Uterus (tissue), 4 donors: ENCODE data around the gene FSD2. TPM values are rescaled to one million over a fixed set of nuclear protein-coding genes. Genes with fewer than 3 reads are reported as not detected.

Experiments
- DNase-seq, 2 donors: peaks; one replicate each; pipeline ENCODE4 v3.0.0-alpha.2; 2019 to 2020
- H3K27ac ChIP-seq, 2 donors: fragments of 200-600 bp; sonication (generic); 1 replicate in 1 of 2; 2 replicates in 1 of 2; pipeline ENCODE4 v1.5.1; 2016 to 2018
- H3K27me3 ChIP-seq, 2 donors: fragments of 200-600 bp; sonication (generic); one replicate each; pipeline ENCODE4 v1.5.1; 2018 to 2019; ENCODE audit warnings: control low read depth in 1 of 2
- H3K36me3 ChIP-seq, 2 donors: fragments of 200-600 bp; sonication (generic); one replicate each; pipeline ENCODE4 v1.5.1; 2019; ENCODE audit warnings: control low read depth in 1 of 2
- H3K4me1 ChIP-seq, 2 donors: fragments of 200-600 bp; sonication (generic); one replicate each; pipeline ENCODE4 v1.5.1; 2018 to 2019; ENCODE audit warnings: control low read depth in 1 of 2
- H3K4me3 ChIP-seq, 2 donors: fragments of 200-600 bp; sonication (generic); 1 replicate in 1 of 2; 2 replicates in 1 of 2; pipeline ENCODE4 v1.5.1; 2018 to 2019; ENCODE audit warnings: mild to moderate bottlenecking in 1 of 2
- H3K9me3 ChIP-seq, 2 donors: fragments of 200-600 bp; sonication (generic); one replicate each; pipeline ENCODE4 v1.5.1; 2019; ENCODE audit warnings: control low read depth in 1 of 2
- POLR2A ChIP-seq, 2 donors: fragments of 450-650 bp; IDR thresholded peaks; one replicate each; pipeline ENCODE4 v1.6.1; 2016; ENCODE audit warnings: antibody characterized with exemption in 2 of 2, mild to moderate bottlenecking in 1 of 2, moderate library complexity in 1 of 2
- intact Hi-C: fragments of 100-400 bp; cut with DNase I; formaldehyde crosslinking; loops from one replicate; pipeline ENCODE4 v1.15.1; 2023; ENCODE audit warnings: low total_unique reads
- total RNA-seq, 4 donors: library from RNA; depleted of rRNA in 3 of 4; stranded (reverse); fragments of >200 nt in 3 of 4; gene quantifications; one replicate each; pipeline versions ENCODE4 v1.1.0 to v1.2.4, GENCODE V29; 2014 to 2023
- TF ChIP-seq, protein P1 (sequence below), 4 experiments: fragments of 200-600 bp in 2 of 4; fragments of 450-650 bp in 2 of 4; sonication (generic) in 2 of 4; IDR thresholded peaks; one replicate each; pipeline ENCODE4 v1.5.1; 2016 to 2019; ENCODE audit warnings: antibody characterized with exemption in 4 of 4, mild to moderate bottlenecking in 2 of 4, moderate library complexity in 1 of 4
- donor health status: DM: yes; HTN: yes; CAD: no.

The FSD2 gene, protein sequence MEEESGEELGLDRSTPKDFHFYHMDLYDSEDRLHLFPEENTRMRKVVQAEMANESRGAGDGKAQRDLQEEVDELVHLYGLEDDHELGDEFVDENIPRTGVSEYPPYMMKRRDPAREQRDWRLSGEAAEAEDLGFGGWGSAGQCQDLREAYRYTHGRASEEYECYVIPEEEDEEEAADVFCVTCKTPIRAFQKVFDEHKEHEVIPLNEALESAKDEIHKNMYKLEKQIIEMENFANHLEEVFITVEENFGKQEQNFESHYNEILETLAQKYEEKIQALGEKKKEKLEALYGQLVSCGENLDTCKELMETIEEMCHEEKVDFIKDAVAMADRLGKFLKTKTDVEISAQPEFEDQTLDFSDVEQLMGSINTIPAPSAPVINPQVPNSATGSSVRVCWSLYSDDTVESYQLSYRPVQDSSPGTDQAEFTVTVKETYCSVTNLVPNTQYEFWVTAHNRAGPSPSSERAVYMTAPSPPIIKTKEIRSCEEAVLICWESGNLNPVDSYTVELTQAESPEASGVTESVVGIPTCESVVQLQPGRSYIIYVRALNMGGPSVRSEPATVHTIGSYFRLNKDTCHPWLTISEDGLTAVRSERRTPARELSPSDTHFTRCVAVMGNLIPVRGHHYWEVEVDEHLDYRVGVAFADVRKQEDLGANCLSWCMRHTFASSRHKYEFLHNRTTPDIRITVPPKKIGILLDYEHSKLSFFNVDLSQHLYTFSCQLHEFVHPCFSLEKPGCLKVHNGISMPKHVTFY
- not detected for total RNA-seq

DNA sequence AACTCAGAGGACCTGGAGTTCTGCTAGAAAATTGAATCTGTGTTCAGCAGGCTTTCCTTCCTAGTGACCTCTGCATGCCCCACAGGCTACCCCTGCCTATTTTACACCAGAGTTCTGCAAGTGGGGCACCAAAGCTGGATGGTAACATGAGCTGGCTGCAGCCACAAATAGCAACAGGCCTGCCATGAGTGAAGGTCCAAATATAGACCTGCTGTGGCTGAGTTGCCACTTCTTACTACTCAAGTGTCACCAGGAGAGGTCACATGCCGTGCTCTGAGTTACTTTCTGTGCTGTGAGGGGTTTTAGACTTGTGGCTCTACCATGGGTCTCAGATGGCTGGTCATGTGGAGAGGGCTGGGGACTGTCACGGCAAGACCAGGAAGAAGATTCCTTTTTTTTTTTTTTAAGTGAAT, at the start of gene FSD2:
Gene FSD2, minus strand, starts transcription at position 76 of the 413 bp plus-strand sequence. CDS start 18,679 bp downstream, outside the sequence.
- DNase-seq, result no peak
- no peaks in the 10 kb centered on the region for H3K36me3 ChIP-seq
- H3K27me3 ChIP-seq, result no peaks in the 10 kb centered on the region
- no peaks in the 10 kb centered on the region for H3K4me1 ChIP-seq
- no peaks in the 10 kb centered on the region for H3K9me3 ChIP-seq
- no peak for TF ChIP-seq POLR2A (IDR thresholded peaks at IDR 0.05)
- TF ChIP-seq, protein P1, sequence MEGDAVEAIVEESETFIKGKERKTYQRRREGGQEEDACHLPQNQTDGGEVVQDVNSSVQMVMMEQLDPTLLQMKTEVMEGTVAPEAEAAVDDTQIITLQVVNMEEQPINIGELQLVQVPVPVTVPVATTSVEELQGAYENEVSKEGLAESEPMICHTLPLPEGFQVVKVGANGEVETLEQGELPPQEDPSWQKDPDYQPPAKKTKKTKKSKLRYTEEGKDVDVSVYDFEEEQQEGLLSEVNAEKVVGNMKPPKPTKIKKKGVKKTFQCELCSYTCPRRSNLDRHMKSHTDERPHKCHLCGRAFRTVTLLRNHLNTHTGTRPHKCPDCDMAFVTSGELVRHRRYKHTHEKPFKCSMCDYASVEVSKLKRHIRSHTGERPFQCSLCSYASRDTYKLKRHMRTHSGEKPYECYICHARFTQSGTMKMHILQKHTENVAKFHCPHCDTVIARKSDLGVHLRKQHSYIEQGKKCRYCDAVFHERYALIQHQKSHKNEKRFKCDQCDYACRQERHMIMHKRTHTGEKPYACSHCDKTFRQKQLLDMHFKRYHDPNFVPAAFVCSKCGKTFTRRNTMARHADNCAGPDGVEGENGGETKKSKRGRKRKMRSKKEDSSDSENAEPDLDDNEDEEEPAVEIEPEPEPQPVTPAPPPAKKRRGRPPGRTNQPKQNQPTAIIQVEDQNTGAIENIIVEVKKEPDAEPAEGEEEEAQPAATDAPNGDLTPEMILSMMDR (IDR thresholded peaks at IDR 0.05), result no peak
- no peak within 1 kb of the TSS for H3K27ac ChIP-seq
- no peak within 1 kb of the TSS for H3K4me3 ChIP-seq
- intact Hi-C loops, result loop anchor here (10.0 kb wide), 1 partner anchor 51 kb away; no protein-coding TSS in a partner anchor

DNA sequence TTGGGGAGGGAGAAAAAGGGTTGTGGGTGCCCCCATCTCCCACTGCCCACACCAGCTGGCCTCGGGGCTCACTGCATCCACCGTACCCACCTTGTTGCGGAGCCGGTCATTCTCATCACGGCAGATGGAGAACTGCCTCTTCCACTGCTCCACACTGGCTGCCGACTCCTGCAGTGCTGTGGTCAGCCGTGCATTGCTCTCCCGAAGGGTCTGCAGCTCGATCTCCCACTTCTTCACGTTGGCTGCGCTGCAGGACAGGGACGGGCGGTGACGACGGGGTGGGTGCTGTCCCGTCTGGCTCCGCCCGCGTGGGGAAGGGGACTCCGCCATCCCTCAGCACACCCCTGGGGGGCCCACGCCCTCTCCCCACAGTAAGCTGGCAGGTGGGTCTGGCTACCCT, 48.7 kb upstream of the FSD2 start:
- no peak overlapping the region for H3K27ac ChIP-seq
- TF ChIP-seq, protein P1 (IDR thresholded peaks at IDR 0.05), result no peak
- no peak for TF ChIP-seq POLR2A (IDR thresholded peaks at IDR 0.05)
- no peaks in the 10 kb centered on the region for H3K9me3 ChIP-seq
- intact Hi-C loops, result no loop called here
- no peaks in the 10 kb centered on the region for H3K27me3 ChIP-seq
- no peak overlapping the region for H3K4me3 ChIP-seq
- H3K4me1 ChIP-seq, result no peaks in the 10 kb centered on the region
- no peaks in the 10 kb centered on the region for H3K36me3 ChIP-seq
- no peak for DNase-seq

DNA sequence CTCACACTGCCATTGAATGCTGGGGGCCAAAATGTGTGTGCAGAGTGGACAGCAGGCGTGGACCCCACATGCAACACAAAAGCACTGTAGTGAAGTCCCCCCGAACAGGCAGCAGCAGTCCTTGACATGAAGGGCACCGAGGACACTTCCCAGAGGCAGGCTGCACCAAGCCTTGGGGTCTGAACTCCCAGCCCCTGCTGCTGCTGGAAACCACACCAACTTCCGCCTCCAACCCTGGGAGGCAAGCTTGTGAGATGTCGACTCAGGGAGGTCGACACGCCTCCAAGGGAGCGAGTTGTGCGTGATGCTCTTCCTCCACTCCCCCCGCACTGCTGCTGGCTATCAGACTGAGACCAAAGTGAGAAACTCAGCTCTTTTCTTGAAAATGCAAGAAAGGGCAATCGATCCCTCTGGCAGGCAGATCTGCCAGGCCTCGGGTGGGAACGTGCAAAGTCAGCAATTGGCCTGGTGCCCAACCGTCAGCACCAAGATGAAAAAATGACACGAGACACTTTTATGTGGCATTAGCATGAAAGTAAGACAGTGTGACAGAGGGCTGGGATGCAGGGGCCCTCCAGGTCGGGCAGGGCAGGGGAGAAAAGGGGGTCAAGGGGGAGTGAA, 47.2 kb upstream of the FSD2 start:
- Histone ChIP-seq H3K4me3 (no peak overlapping the region), H3K27ac (no peak overlapping the region), H3K9me3 (no peaks in the 10 kb centered on the region), H3K27me3 (no peaks in the 10 kb centered on the region), H3K4me1 (no peaks in the 10 kb centered on the region), H3K36me3 (no peaks in the 10 kb centered on the region)
- DNase-seq, result no peak
- TF ChIP-seq, protein P1 (IDR thresholded peaks at IDR 0.05), result no peak
- TF ChIP-seq POLR2A (IDR thresholded peaks at IDR 0.05), result no peak
- intact Hi-C loops, result no loop called here

DNA sequence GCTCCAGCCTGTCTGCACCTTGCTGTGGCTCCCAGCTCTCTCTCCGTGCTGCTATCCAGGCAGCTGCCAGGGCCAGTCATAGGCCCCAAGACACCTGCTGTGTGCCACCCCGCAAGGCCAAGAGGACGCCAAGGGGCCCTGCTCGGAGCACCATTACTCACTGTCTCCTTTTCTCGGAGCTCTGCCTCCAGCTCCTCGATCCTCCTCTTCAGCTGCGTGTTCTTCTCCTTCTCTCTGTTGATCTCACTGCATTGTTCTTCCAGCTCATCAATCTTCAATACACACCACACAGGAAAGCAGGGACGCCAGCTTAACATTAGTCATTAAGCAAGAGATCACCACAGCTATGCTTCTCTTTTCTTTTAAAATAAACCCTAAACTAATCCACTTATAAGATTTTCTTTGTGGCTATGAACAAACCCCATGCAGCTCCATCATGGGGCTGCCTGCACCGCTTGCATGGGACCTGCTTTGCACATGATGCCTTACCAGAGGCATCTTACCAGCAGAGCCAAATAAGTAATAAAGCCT, 46.2 kb upstream of the FSD2 start:
- H3K27ac ChIP-seq, result no peak overlapping the region
- H3K4me3 ChIP-seq, result no peak overlapping the region
- no peaks in the 10 kb centered on the region for H3K27me3 ChIP-seq
- H3K36me3 ChIP-seq, result no peaks in the 10 kb centered on the region
- TF ChIP-seq, protein P1 (IDR thresholded peaks at IDR 0.05), result no peak
- no peak for TF ChIP-seq POLR2A (IDR thresholded peaks at IDR 0.05)
- no peaks in the 10 kb centered on the region for H3K9me3 ChIP-seq
- DNase-seq, result no peak
- H3K4me1 ChIP-seq, result no peaks in the 10 kb centered on the region
- intact Hi-C loops, result no loop called here
